Measurements from ENCODE around the gene ULK3. TPM values are rescaled to one million over a fixed set of nuclear protein-coding genes. Genes with fewer than 3 reads are reported as not detected.

Gene ULK3
- 14.0 and 25.5 TPM in 2 replicates for total RNA-seq

DNA sequence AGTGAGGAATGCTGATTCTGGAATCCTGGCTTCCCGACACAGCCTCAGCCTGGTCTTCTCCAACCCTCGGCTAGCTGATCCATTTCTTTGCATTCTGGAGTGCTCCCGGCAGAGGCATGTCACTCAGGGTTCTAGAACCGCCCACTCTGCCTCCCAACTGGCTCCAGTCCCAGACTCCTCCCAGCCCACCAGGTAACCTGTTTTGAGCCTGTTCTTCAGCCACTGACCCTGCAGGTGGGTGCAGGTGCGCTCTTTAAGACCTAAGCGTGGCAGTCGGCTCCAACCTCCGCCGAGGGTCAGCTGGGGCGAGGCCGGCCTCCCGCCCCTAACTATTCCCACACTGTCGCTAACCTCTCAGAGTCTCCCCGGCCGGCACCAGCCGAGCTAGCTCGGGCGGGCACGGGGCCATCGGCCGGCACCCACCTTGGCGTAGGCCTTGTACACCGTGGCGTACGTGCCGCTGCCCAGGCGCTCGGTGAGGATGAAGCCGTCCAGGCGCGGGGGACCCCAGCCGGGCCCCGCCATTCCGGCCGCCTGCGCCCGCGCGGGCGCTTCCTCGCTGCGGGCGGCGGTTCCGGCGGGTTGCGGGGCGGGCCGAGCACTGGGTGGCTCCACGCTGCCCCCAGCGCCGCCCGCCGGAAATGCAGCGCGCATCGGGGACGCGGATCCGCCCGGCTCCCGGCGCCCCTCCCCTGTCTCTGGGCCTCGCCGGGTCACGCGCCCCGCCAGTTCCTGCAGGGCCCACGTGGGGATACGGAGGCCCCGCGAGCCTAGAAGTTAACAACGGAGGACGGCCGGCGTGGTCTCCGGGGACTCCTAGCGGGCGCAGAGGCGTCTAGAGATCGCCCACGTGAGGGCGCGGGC lies at the start of gene ULK3:
TSS of gene ULK3 (minus strand) at position 576 of the 864 bp plus-strand sequence. CDS start at position 525, 51 bp downstream.

GRCh38 chr15:74889883-74890664 lies 47.1 kb upstream of the ULK3 start, which contains the start of gene MPI:
Gene MPI, plus strand, starts transcription at chr15:74890042. Its CDS starts 32 bp downstream, at chr15:74890074.

DNA sequence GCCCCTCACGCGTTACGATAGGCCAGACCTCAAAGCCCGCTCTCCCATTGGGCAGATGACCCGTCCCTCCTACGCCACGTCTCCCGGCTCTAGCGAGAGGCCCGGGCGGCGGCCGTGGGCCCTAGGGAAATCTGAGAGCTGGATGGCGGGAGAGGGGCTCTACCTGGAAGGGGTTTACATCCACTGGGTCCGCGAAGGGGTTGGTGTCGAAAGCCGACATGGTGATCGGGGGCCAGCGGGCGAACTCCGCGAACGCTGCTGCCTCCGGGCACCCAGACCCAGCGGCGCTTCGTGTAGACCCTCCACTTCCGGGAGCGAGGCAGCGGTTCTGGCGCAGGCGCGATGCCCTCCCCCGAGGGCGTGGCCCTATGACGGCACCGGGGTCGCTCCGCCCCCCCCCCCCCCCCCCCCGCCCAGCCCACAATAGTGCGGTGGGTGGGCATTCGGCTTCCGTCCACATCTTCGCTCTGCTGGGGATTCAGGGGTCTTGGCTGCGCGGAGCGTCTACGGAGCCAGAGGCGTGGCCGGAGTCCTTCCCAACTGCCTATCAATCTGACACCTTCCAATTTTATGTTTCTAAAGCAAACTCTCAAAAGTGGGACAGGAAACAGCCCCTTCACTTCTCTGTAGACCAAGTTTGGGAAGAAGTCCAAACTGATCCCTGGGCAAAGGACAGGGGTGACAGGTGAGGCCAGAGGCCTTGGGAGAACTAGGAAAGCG lies 30.2 kb upstream of the ULK3 start, which contains the start of gene SCAMP2:
TSS of gene SCAMP2 (minus strand) at position 330 of the 720 bp plus-strand sequence. CDS start at position 220, 110 bp downstream.

DNA sequence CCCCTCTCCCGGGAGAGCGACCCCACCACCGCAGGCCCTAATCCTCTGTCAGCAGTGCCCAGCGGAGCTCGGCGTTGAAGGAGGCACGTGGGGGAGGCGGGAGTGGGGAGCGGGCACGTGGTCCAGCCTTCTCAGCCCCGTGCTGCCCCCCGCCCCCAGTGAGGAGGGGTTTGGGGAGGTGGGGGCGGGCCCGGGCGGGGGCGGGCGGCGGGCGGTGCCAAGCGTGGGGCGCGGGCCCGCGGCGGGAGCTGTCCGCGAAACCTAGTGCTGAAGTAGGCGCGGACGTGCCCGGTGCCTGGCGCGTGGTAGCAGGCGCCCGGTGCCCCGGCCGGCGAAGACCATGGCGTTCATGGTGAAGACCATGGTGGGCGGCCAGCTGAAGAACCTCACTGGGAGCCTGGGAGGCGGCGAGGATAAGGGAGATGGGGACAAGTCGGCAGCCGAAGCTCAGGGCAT lies 16.6 kb downstream of the ULK3 start, which contains the start of gene CPLX3:
TSS of gene CPLX3 (plus strand) at position 264 of the 456 bp plus-strand sequence. CDS start at position 341, 77 bp downstream.

DNA sequence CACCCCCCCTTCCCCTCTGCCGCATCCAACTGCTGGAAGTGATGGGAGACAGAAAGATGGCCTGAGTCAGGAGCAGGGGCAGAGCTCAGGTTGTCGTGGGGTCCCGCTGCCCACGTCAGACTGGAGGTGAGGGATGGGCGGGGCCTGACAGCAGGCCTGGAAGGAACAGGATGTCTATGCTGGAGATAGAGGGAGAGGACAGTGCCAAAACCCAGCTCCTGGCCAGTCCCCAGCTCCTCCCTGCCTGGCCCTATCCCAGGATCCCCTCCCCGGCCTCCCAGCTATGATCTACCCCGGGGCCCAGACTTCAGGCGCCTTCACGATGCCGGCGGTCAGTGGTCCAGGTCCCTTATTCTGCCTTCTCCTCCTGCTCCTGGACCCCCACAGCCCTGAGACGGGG lies 30.4 kb downstream of the ULK3 start, which contains the start of gene LMAN1L:
TSS of gene LMAN1L (plus strand) at position 303 of the 400 bp plus-strand sequence. CDS start at position 323, 20 bp downstream.

Other genes starting within 250 kb of the ULK3 start
- 39.4 and 46.3 TPM in 2 replicates for gene CLK3, start 227.3 kb downstream of the ULK3 start, total RNA-seq
- 8.2 and 10.3 TPM in 2 replicates for gene EDC3, start 147.1 kb downstream of the ULK3 start, total RNA-seq
- gene CYP1A1, start 117.6 kb downstream of the ULK3 start, total RNA-seq: 0.23 TPM in 1 of 2 replicates, not detected in the other
- not detected in 2 replicates for gene CYP1A2, start 94.3 kb downstream of the ULK3 start, total RNA-seq
- 18.0 and 22.0 TPM in 2 replicates for gene CSK, start 61.1 kb downstream of the ULK3 start, total RNA-seq
- gene LMAN1L, start 30.3 kb downstream of the ULK3 start, total RNA-seq: 0.23 TPM in 1 of 2 replicates, not detected in the other
- gene CPLX3, start 16.5 kb downstream of the ULK3 start, total RNA-seq: not detected in 2 replicates
- gene SCAMP2, start 30.2 kb upstream of the ULK3 start, total RNA-seq: 51.5 and 94.1 TPM in 2 replicates
- 62.5 and 83.4 TPM in 2 replicates for gene MPI, start 46.9 kb upstream of the ULK3 start, total RNA-seq
- 23.9 and 27.3 TPM in 2 replicates for gene FAM219B, start 63.7 kb upstream of the ULK3 start, total RNA-seq
- gene COX5A, start 94.9 kb upstream of the ULK3 start, total RNA-seq: 109 and 134 TPM in 2 replicates
- gene RPP25, start 113.6 kb upstream of the ULK3 start, total RNA-seq: 24.8 and 45.2 TPM in 2 replicates
- gene SCAMP5, start 152.4 kb upstream of the ULK3 start, total RNA-seq: 0.58 and 0.68 TPM in 2 replicates
- 4.4 and 5.4 TPM in 2 replicates for gene PPCDC, start 180.4 kb upstream of the ULK3 start, total RNA-seq